Coronary artery (tissue), 2 donors: ENCODE measurements around the gene DOP1A.

ENCODE experiments used
- DNase-seq: peaks from one replicate; pipeline ENCODE4 v3.0.0-alpha.2; 2017; ENCODE audit warnings: low spot score
- H3K27ac ChIP-seq, 2 donors: fragments of 200-600 bp; sonication (generic); one replicate each; pipeline ENCODE4 v1.5.1; 2016 to 2019
- H3K4me3 ChIP-seq: fragments of 200-600 bp; sonication (generic); 2 replicates; pipeline ENCODE4 v1.5.1; 2016; ENCODE audit warnings: mild to moderate bottlenecking, moderate library complexity
- TF ChIP-seq, protein P1 (sequence below): fragments of 200-600 bp; sonication (generic); IDR thresholded peaks from one replicate; pipeline ENCODE4 v1.5.1; 2019; ENCODE audit warnings: antibody characterized with exemption

Gene DOP1A

DNA sequence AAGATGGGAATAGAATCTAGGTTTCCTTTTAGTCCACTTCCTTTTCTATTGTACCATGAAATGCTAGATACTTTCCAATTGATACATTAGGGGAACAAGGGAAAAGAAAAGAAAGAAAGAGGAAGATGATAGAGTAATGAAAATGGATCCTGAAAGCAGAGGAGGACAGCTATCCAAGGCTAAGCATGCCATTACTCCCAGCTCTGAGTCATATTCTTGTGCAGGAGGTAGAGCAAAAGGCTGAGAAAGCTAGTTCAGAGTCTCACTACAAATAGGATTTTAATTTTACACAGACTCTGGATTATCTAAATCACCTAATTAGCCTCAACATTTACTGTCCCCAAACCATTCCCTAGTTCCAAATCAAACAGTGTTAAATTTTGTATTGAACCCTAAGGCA lies 149.3 kb downstream of the DOP1A start:
- H3K27ac ChIP-seq = no peak overlapping the region
- H3K4me3 ChIP-seq = no peak overlapping the region
- TF ChIP-seq, protein P1, sequence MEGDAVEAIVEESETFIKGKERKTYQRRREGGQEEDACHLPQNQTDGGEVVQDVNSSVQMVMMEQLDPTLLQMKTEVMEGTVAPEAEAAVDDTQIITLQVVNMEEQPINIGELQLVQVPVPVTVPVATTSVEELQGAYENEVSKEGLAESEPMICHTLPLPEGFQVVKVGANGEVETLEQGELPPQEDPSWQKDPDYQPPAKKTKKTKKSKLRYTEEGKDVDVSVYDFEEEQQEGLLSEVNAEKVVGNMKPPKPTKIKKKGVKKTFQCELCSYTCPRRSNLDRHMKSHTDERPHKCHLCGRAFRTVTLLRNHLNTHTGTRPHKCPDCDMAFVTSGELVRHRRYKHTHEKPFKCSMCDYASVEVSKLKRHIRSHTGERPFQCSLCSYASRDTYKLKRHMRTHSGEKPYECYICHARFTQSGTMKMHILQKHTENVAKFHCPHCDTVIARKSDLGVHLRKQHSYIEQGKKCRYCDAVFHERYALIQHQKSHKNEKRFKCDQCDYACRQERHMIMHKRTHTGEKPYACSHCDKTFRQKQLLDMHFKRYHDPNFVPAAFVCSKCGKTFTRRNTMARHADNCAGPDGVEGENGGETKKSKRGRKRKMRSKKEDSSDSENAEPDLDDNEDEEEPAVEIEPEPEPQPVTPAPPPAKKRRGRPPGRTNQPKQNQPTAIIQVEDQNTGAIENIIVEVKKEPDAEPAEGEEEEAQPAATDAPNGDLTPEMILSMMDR = no peak
- no peak for DNase-seq
